Measurements from ENCODE around the gene REM1.
"Not testable (repeated sequence)": the region's sequence is repeated elsewhere in the genome, so short reads cannot be mapped to it uniquely, and the experiment has no call there.

REM1 gene

GRCh38 chr20:31485450-31486339 is 10.6 kb downstream of the REM1 start:
- DNase-seq = no peak

- DNase-seq = no peak
Measured at GRCh38 chr20:31488115-31488514, 13.0 kb downstream of the REM1 start.

- DNase-seq = no peak
Measured at GRCh38 chr20:31489152-31489551, 14.1 kb downstream of the REM1 start.

GRCh38 chr20:31490752-31491151 is 15.7 kb downstream of the REM1 start:
- no peak for DNase-seq

- no peak for DNase-seq
Measured at GRCh38 chr20:31494131-31494530, 19.0 kb downstream of the REM1 start.

GRCh38 chr20:31496761-31497295 is 21.7 kb downstream of the REM1 start:
- DNase-seq = no peak

GRCh38 chr20:31497838-31498540 is 22.9 kb downstream of the REM1 start:
- DNase-seq = no peak

GRCh38 chr20:31500527-31500926 is 25.4 kb downstream of the REM1 start:
- no peak for DNase-seq

GRCh38 chr20:31502884-31503673 is 28.0 kb downstream of the REM1 start:
- DNase-seq = peak; percentile 36

- no peak for DNase-seq
Measured at GRCh38 chr20:31505903-31506302, 30.8 kb downstream of the REM1 start.

GRCh38 chr20:31508517-31509244 is 33.6 kb downstream of the REM1 start:
- no peak for DNase-seq

- peak; percentile 85 for DNase-seq
Measured at GRCh38 chr20:31514154-31515071, 39.3 kb downstream of the REM1 start, which contains the start of gene HM13. HM13 (plus strand) TSS chr20:31514442; CDS start chr20:31514552, 110 bp downstream.

- no peak for DNase-seq
Measured at GRCh38 chr20:31515072-31515774, 40.1 kb downstream of the REM1 start.

GRCh38 chr20:31515775-31516107 is 40.7 kb downstream of the REM1 start:
- DNase-seq = no peak

- no peak for DNase-seq
Measured at GRCh38 chr20:31516166-31516565, 41.1 kb downstream of the REM1 start.

GRCh38 chr20:31516651-31517050 is 41.6 kb downstream of the REM1 start:
- DNase-seq = no peak

- no peak for DNase-seq
Measured at GRCh38 chr20:31517373-31517772, 42.3 kb downstream of the REM1 start.

- DNase-seq = not testable (repeated sequence)
Measured at GRCh38 chr20:31521267-31521666, 46.2 kb downstream of the REM1 start.

- no peak for DNase-seq
Measured at GRCh38 chr20:31522731-31523130, 47.6 kb downstream of the REM1 start.
